B cell (primary cell): ENCODE data around the gene SPEF1.
A peak's percentile ranks its signal among the peaks of the same experiment; 100 is the strongest.

Experiments
- EZH2 ChIP-seq: IDR thresholded peaks from 2 replicates; pipeline ENCODE4 v1.6.1; 2012; ENCODE audit warnings: borderline replicate concordance, low read depth, mild to moderate bottlenecking, moderate library complexity, low read length; ENCODE audit not compliant: insufficient read depth, poor library complexity, severe bottlenecking
- TF ChIP-seq, protein P1 (sequence below): fragments of 200-600 bp; IDR thresholded peaks from one replicate; pipeline ENCODE4 v1.8.0; 2022; ENCODE audit warnings: antibody characterized with exemption, mild to moderate bottlenecking

- TF ChIP-seq, protein P1, sequence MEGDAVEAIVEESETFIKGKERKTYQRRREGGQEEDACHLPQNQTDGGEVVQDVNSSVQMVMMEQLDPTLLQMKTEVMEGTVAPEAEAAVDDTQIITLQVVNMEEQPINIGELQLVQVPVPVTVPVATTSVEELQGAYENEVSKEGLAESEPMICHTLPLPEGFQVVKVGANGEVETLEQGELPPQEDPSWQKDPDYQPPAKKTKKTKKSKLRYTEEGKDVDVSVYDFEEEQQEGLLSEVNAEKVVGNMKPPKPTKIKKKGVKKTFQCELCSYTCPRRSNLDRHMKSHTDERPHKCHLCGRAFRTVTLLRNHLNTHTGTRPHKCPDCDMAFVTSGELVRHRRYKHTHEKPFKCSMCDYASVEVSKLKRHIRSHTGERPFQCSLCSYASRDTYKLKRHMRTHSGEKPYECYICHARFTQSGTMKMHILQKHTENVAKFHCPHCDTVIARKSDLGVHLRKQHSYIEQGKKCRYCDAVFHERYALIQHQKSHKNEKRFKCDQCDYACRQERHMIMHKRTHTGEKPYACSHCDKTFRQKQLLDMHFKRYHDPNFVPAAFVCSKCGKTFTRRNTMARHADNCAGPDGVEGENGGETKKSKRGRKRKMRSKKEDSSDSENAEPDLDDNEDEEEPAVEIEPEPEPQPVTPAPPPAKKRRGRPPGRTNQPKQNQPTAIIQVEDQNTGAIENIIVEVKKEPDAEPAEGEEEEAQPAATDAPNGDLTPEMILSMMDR: peak; percentile 75
- no peak for TF ChIP-seq EZH2
Measured at GRCh38 chr20:3753098-3753497, 28.1 kb downstream of the SPEF1 start.
